Left forelimb (tissue), 1 donor: ENCODE measurements around the gene SHB.

Experiments used
- DNase-seq: peaks from one replicate; pipeline ENCODE4 v3.0.0-alpha.2; 2018; ENCODE audit warnings: low spot score

SHB gene

GRCh38 chr9:37951671-37952449 is 117.2 kb downstream of the SHB start:
- no peak for DNase-seq

GRCh38 chr9:37950561-37950960 is 118.5 kb downstream of the SHB start:
- DNase-seq: no peak

- DNase-seq: no peak
Observed at GRCh38 chr9:37949576-37949975, 119.5 kb downstream of the SHB start.

GRCh38 chr9:37948417-37948980 is 120.5 kb downstream of the SHB start:
- DNase-seq: no peak

- DNase-seq: no peak
Observed at GRCh38 chr9:37947977-37948376, 121.0 kb downstream of the SHB start.

- no peak for DNase-seq
Observed at GRCh38 chr9:37947471-37947870, 121.6 kb downstream of the SHB start.

GRCh38 chr9:37946971-37947370 is 122.1 kb downstream of the SHB start:
- DNase-seq: no peak

GRCh38 chr9:37946041-37946440 is 123.0 kb downstream of the SHB start:
- no peak for DNase-seq

- DNase-seq: no peak
Observed at GRCh38 chr9:37944671-37945481, 124.2 kb downstream of the SHB start.

- no peak for DNase-seq
Observed at GRCh38 chr9:37944266-37944650, 124.8 kb downstream of the SHB start.

GRCh38 chr9:37943345-37944265 is 125.4 kb downstream of the SHB start:
- DNase-seq: no peak

- no peak for DNase-seq
Observed at GRCh38 chr9:37942621-37943344, 126.2 kb downstream of the SHB start.

GRCh38 chr9:37941253-37941652 is 127.8 kb downstream of the SHB start:
- DNase-seq: no peak

GRCh38 chr9:37939575-37940095 is 129.4 kb downstream of the SHB start:
- DNase-seq: no peak

GRCh38 chr9:37938121-37938891 is 130.7 kb downstream of the SHB start:
- no peak for DNase-seq

GRCh38 chr9:37937366-37937765 is 131.7 kb downstream of the SHB start:
- DNase-seq: no peak

- DNase-seq: no peak
Observed at GRCh38 chr9:37936965-37937364, 132.1 kb downstream of the SHB start.

- DNase-seq: no peak
Observed at GRCh38 chr9:37936376-37936775, 132.7 kb downstream of the SHB start.

- DNase-seq: no peak
Observed at GRCh38 chr9:37935096-37935495, 133.9 kb downstream of the SHB start.

- DNase-seq: no peak
Observed at GRCh38 chr9:37931592-37931991, 137.4 kb downstream of the SHB start.
